GOT3 (cell line): ENCODE results near the gene ZEB2.

Source experiments
- DNase-seq: peaks from one replicate; lab custom pipeline; 2025; ENCODE audit warnings: mixed read lengths; lab: John Stamatoyannopoulos, UW

ZEB2 gene

DNA sequence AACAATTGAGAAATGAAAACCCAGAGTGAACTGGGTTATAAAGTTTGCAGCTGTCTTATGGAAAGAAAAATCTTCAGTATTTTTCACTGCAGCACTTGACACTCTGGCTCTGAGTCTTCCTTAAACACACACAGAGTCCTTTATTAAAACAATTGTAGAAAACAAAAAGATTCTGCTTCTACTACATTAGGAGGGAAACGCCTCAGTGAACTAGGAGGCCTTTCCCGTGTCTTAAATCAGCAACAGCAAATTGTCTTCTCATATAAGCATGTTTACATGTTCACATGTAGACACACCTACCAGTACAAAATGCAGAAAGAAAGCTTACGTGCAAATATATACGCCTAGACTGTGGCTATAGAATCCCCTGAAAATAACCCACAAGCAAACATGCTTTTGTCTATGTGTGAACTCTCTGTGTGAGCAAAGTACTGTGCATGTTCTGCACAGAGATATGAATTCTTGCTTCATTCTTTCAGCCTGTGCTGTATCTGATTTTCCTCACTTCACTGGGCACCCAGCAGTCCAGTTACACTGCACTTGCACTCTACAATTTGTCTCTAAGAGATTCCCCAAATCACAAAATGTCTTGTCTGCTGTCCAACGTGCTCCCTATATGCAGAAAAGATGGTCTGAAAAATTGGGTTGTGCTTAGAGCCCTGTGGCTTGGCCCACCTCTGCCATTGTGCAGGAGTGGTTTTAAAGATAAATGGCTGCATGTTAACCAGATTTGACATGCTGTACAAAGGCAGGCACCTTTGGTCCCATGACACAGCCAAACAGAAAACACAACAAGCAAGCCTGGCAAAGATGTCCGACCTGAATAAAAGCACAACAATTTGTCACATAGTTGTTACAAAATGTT, 24.5 kb downstream of the ZEB2 start:
- DNase-seq, result no peak

- no peak for DNase-seq
Observed at GRCh38 chr2:144493027-144493809, 26.7 kb downstream of the ZEB2 start.

DNA sequence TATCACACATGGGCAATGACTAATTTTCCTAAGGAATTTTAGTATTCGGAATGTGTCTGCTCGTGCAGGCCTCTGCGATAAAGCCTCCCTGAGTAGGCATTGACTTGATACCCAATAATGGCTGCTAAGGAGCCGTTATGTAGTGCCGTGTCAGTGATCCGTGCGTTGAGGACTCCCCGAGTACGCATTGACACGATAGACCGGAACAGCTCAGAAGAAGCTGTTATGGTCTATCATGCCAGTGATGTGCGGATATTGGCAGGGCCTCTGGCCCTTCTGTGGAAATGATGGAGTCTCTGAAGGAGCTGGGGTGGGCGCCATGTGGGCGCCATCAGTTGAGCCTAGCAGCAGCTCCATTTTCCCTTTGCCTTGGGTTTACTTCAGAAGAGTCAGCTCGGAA, 29.1 kb downstream of the ZEB2 start:
- no peak for DNase-seq

DNA sequence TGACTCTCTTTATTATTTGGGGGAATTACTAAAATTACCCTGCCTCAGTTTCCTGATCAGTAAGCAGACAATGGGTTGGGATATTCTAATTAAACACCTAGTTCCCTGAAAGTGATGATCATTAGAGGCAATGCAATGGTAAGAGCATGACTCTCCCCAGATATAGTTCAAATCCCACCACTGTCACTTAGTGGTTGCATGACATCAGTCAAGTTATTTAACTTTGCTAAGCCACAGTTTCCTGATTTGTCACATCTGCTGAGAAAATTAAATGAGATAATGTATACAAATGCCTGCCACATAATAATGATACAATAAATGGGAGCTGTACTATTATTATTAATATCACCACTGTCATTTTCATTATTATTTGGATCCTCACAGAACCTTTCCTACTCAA, 29.9 kb downstream of the ZEB2 start:
- no peak for DNase-seq

- DNase-seq, result no peak
Observed at GRCh38 chr2:144489315-144489916, 30.5 kb downstream of the ZEB2 start.

DNA sequence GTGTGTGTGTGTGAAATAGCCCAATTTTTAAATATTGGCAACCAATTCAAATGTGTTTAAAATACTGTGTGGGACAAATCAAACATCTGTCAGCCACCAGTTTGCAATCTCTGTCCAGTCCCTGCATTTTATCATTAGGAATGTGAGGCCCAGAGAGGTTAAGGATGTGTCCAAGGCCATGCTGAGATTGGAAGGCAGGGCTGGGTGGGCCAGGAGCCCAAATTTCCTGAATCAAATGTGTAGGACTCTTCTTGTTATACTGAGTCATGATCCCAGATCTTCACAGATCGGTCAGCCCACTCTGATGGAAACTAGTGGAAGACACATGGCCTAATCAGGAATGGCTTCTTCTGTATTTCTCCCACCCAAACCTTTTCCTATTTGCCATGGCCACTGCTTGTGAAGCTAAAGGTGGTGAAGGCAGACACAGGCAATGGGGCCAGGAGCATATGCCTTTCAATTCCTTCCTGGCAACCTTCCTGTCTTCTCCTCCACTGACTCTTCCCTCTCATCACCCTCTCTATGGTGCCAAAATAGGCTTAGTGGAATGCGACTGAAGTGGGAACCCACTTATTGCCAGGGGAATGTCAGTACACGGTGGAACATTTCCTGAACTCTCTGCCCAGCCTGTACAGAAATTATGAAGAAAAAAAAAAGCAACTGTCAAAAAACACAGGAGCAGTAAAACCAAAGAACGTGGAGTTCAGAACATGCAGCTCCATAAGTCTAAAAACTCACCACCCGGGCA, 35.5 kb downstream of the ZEB2 start:
- DNase-seq, result no peak

GRCh38 chr2:144481666-144482065, 38.3 kb downstream of the ZEB2 start:
- DNase-seq, result no peak

DNA sequence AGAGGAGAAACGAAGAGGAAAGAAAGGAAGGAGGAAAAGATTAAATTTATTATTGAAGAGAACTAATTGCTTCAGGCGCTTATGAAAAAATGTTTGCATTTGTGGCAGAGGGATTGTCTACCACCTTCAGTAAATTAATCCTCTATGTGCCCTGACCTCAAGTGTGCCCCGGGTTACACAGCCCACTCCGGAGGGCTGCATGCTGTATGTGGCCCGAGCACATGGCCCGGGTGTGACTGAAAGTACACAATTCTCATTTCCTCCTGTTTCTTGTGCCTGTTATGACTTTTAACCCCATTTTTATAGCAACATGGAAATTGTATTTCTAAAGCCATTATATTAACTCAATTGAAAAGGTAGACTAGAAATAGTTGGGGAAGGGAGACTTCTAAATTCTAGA, 38.8 kb downstream of the ZEB2 start:
- no peak for DNase-seq

DNA sequence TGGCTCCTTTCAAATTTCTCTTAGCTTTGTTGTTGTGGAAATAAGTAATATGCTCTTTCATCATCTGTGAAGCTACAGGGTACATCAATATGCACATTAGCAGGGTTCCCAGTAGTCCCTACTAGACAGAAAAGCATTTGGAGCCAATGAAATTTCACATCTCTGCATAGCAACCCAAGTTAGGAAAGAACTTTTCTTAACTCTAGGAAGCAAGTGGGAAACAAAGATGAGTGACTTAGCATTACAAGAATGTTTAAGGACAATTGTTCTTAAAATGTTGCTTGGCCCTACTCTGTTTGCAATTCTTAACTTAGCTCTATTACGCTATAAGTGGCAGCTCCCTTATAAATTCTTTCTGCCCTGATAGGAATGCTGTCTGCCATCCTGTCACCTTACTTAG, 39.6 kb downstream of the ZEB2 start:
- DNase-seq, result no peak

DNA sequence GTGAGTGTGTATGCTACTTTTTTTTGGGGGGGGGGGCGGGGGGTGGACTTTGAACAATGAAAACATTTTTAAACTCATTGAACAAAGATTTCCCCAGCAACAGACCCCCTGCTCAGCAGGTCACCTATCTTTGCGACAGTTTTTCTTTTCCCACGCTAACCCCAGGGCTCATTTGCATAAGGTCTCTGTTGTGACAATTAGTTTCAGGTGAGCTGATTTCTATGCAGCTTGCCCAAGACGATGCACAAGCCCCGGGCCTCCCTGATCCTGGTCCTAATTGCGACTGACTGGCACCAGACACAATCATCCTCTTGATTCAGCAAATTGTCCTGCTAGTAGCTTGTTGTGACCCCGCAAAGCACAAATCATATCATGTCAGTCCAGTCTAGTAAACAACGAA, 40.3 kb downstream of the ZEB2 start:
- DNase-seq, result no peak

- DNase-seq, result no peak
Observed at GRCh38 chr2:144479138-144479537, 40.8 kb downstream of the ZEB2 start.

GRCh38 chr2:144477957-144478311, 42.0 kb downstream of the ZEB2 start:
- no peak for DNase-seq

DNA sequence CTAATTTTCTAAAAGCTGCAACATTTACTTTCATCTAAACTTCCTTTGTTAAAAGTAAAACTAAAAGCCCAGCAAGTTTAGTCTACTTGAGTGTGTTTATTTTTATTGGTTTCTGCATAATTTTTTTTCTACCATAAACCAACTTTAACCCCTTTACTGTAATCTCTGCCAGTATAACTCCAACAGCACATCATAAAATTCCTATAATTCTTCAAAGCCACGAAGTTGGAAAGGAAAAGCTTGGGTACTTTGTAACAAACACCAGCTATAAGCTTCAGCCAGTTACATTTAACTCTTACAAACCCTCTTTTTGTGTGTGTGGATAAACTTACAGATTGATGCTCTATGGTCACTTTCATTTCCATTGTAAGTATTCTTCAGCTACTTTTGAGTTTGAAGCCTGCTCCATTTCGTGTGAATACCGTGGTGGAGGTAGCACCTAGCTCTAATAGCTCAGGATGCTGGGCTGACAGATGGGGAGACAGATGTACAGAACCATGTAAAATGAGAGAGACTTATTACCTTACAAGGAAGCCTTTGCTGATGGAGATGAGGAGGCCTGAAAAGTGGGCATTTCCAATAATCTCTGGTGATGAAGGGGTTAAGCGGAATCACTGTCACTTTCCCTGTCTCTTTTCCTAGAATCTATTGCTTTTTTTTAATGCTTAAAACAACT, 42.5 kb downstream of the ZEB2 start:
- DNase-seq, result no peak

- no peak for DNase-seq
Observed at GRCh38 chr2:144476682-144477081, 43.2 kb downstream of the ZEB2 start.

DNA sequence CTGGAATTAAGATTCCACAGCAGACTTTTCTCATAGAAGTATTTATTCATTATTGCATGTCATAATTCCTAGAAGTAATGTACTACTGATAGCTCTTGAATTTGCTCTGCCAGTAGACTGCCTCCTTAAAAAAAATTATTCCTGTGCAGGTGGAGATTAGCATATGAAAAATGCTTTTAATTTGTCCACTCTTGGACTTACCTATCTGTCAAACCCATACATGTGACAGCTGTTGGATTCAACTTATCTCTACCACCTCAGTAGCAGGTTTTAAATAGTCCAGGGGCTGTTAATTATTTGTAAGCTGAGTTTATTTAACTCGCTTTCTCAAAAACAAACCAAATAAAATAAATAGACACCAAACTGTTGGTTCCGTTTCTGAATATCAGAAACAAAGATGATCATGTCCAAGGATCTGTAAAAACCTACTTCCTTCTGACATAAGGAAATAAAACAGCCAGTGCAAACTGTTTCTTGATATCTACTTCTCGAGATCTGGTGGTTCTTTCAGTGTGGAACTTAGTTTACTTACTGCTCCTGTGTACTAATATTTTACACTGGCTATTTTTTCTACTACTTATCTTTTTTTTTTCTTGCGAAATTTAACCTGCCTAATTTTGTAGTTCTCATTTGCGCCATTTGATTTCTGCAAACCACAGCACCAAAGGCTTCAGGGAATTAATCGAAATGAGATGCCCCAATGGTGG, 44.2 kb downstream of the ZEB2 start:
- DNase-seq, result no peak

GRCh38 chr2:144475044-144475443, 44.9 kb downstream of the ZEB2 start:
- DNase-seq, result no peak

DNA sequence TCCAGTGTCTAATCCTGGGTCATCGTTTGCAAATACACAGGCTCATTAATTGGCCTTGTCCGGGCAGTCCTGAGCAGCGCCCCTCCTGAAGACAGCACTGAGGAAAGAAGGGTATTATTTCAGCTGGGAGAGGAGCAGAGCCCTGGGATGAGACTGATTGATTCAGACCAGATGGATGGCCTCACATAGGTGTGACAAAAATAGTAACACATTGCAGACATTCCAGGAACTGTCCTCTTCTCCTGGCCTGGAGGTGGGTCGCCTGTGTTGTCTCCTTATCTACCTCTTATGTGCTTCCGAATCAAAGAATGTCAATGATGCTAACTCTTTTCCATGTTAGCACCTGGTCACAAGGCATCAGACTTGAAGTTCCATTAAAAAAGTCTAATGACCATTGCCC, 45.9 kb downstream of the ZEB2 start:
- no peak for DNase-seq

DNA sequence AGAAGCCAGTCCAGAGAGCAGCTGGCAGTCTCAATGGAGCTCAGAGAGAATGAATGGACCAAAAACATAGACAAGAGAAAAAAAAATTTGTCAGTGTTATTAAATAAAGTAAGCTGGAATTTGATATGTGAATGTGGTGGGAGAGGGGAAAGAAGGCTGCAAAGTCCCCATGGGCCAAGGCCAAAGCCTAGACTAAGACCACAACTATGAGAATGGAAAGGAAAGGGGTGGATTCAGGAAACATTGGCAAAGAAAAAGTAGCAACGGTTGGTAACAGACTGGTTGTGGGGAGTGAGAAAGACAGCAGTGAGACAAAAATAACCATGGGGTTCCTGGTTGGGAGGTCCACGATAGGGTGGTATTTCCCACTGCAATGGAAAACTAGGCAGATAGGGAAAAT, 47.0 kb downstream of the ZEB2 start:
- DNase-seq, result no peak

- no peak for DNase-seq
Observed at GRCh38 chr2:144472046-144472412, 47.9 kb downstream of the ZEB2 start.

DNA sequence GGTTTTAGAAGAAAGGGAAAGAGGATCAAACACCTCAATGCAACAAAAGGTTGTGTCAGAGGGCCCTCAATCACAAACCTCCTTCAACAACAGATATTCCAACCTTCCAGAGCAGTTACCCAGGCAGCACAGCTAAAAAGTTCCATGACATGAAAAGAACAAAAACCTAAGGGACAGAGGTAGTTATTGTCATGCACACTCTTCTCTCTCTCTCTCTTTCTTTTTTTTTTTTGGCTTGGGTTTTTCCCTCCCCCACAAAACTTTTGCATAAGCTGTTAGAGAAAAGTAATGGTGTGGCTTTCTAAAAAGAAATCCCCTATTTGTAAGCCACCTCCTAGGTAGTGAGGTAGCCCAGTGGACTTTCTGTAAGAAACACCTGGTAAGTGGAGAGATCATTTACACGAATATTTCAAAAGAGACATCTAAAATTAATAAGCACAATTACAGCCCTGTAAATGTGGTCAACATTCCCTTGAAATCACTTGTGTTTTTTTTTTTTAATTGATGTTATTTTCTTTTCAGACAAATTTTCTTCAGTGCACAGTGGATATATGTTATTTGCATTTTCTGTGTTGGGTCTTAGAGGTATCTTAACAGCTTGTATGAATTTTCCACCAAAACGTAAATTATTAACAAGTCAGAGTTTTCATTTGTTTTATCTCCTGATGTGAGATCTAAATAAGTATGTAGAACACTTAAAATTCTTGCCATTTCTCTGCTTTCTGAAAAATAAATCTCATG, 48.4 kb downstream of the ZEB2 start:
- no peak for DNase-seq
